Measurements from ENCODE around the gene PARP3. TPM values are rescaled to one million over a fixed set of nuclear protein-coding genes. Genes with fewer than 3 reads are reported as not detected.

PARP3 gene
- total RNA-seq, 1 donor from 2014 or later: 7.9 TPM

- Mint-ChIP-seq H3K27me3 (no peaks in the 10 kb centered on the region), H3K9me3 (ENCODE audit: low read depth) (no peaks in the 10 kb centered on the region), H3K36me3 (ENCODE audit: insufficient read depth) (no peaks in the 10 kb centered on the region), H3K4me1 (ENCODE audit: low read depth) (peaks cover 10% of the 10 kb centered on the region), H3K27ac (no peak overlapping the region), H3K4me3 (ENCODE audit: low read depth) (peak overlapping the region; percentile 77)
- DNase-seq (ENCODE audit: low spot score, unreplicated experiment): peak; percentile 52
- peak; percentile 23 for TF ChIP-seq CTCF (IDR thresholded peaks at IDR 0.05; ENCODE audit: unreplicated experiment)
These were observed 33.8 kb downstream of the PARP3 start for GRCh38 chr3:51975852-51976549.

GRCh38 chr3:51977446-51978142 lies 35.4 kb downstream of the PARP3 start:
- Mint-ChIP-seq H3K9me3 (ENCODE audit: low read depth) (no peaks in the 10 kb centered on the region), H3K4me1 (ENCODE audit: low read depth) (peaks cover 16% of the 10 kb centered on the region), H3K27me3 (no peaks in the 10 kb centered on the region), H3K27ac (no peak overlapping the region), H3K36me3 (ENCODE audit: insufficient read depth) (peaks cover 1% of the 10 kb centered on the region), H3K4me3 (ENCODE audit: low read depth) (no peak overlapping the region)
- no peak for DNase-seq (ENCODE audit: low spot score, unreplicated experiment)
- no peak for TF ChIP-seq CTCF (IDR thresholded peaks at IDR 0.05; ENCODE audit: unreplicated experiment)

- TF ChIP-seq CTCF (IDR thresholded peaks at IDR 0.05; ENCODE audit: unreplicated experiment): no peak
- H3K36me3 Mint-ChIP-seq (ENCODE audit: insufficient read depth): peaks cover 1% of the 10 kb centered on the region
- no peak overlapping the region for H3K27ac Mint-ChIP-seq
- no peaks in the 10 kb centered on the region for H3K9me3 Mint-ChIP-seq (ENCODE audit: low read depth)
- no peak overlapping the region for H3K4me3 Mint-ChIP-seq (ENCODE audit: low read depth)
- no peak for DNase-seq (ENCODE audit: low spot score, unreplicated experiment)
- H3K27me3 Mint-ChIP-seq: no peaks in the 10 kb centered on the region
- peaks cover 18% of the 10 kb centered on the region for H3K4me1 Mint-ChIP-seq (ENCODE audit: low read depth)
These were observed 36.0 kb downstream of the PARP3 start for GRCh38 chr3:51978143-51978502.

GRCh38 chr3:51980253-51980652 lies 38.1 kb downstream of the PARP3 start:
- no peaks in the 10 kb centered on the region for H3K27me3 Mint-ChIP-seq
- no peak overlapping the region for H3K4me3 Mint-ChIP-seq (ENCODE audit: low read depth)
- no peaks in the 10 kb centered on the region for H3K9me3 Mint-ChIP-seq (ENCODE audit: low read depth)
- no peak overlapping the region for H3K27ac Mint-ChIP-seq
- no peak for TF ChIP-seq CTCF (IDR thresholded peaks at IDR 0.05; ENCODE audit: unreplicated experiment)
- no peak for DNase-seq (ENCODE audit: low spot score, unreplicated experiment)
- H3K4me1 Mint-ChIP-seq (ENCODE audit: low read depth): peaks cover 18% of the 10 kb centered on the region
- peaks cover 1% of the 10 kb centered on the region for H3K36me3 Mint-ChIP-seq (ENCODE audit: insufficient read depth)

GRCh38 chr3:51982352-51982837 lies 40.2 kb downstream of the PARP3 start:
- Mint-ChIP-seq H3K9me3 (ENCODE audit: low read depth) (no peaks in the 10 kb centered on the region), H3K36me3 (ENCODE audit: insufficient read depth) (peaks cover 1% of the 10 kb centered on the region), H3K4me1 (ENCODE audit: low read depth) (peaks cover 13% of the 10 kb centered on the region), H3K27me3 (no peaks in the 10 kb centered on the region), H3K27ac (peak overlapping the region; percentile 99), H3K4me3 (ENCODE audit: low read depth) (peak overlapping the region; percentile 75)
- no peak for DNase-seq (ENCODE audit: low spot score, unreplicated experiment)
- peak; percentile 70 for TF ChIP-seq CTCF (IDR thresholded peaks at IDR 0.05; ENCODE audit: unreplicated experiment)

All from progenitor cell of endocrine pancreas (in vitro differentiated cells).